ENCODE results near the gene HLA-E.

GRCh38 chr6:30520522-30520921 lies 31.2 kb downstream of the HLA-E start:
- no peak for TF ChIP-seq POLR2A (IDR thresholded peaks at IDR 0.05; ENCODE audit: low read depth, low read length)
- TF ChIP-seq POLR2AphosphoS5 (IDR thresholded peaks at IDR 0.05; ENCODE audit: low read depth, low read length), result no peak

All from GM12892 (cell line).